GM23338 (cell line): ENCODE data around the gene YIPF4. TPM values are rescaled to one million over a fixed set of nuclear protein-coding genes. Genes with fewer than 3 reads are reported as not detected.

Experiments
- ATAC-seq: fragments of 200-7000 bp; cut with Tn5 transposase; 3 replicates; pipeline ENCODE4 v1.9.1; 2020
- DNase-seq: peaks from one replicate; pipeline ENCODE4 v3.0.0-alpha.2; 2015; ENCODE audit warnings: low spot score
- H2AFZ ChIP-seq: fragments of 200-600 bp; sonication (generic); 2 replicates; pipeline ENCODE4 v1.8.0; 2016; ENCODE audit warnings: antibody characterized with exemption, mild to moderate bottlenecking, moderate library complexity
- H3F3A ChIP-seq: fragments of 200-600 bp; sonication (generic); replicated peaks from 2 replicates; pipeline ENCODE4 v1.8.0; 2017; ENCODE audit warnings: antibody characterized with exemption, mixed run types, low read depth
- H3K27ac ChIP-seq: fragments of 200-600 bp; sonication (generic); 2 replicates; pipeline ENCODE4 v1.6.1; 2016; ENCODE audit warnings: low read depth
- H3K27me3 ChIP-seq: fragments of 200-600 bp; sonication (generic); 2 replicates; pipeline ENCODE4 v1.8.0; 2016; ENCODE audit warnings: mild to moderate bottlenecking, mixed run types, moderate library complexity; ENCODE audit not compliant: insufficient read depth
- H3K36me3 ChIP-seq: fragments of 200-600 bp; sonication (generic); 2 replicates; pipeline ENCODE4 v1.8.0; 2016; ENCODE audit warnings: mild to moderate bottlenecking; ENCODE audit not compliant: insufficient read depth
- H3K4me1 ChIP-seq: fragments of 200-600 bp; sonication (generic); 2 replicates; pipeline ENCODE4 v1.8.0; 2016; ENCODE audit warnings: mild to moderate bottlenecking, moderate library complexity; ENCODE audit not compliant: insufficient read depth
- H3K4me2 ChIP-seq: fragments of 200-600 bp; sonication (generic); 2 replicates; pipeline ENCODE4 v1.7.1; 2017; ENCODE audit warnings: mixed run types
- H3K4me3 ChIP-seq: fragments of 200-600 bp; sonication (generic); 2 replicates; pipeline ENCODE4 v1.6.1; 2016; ENCODE audit warnings: mixed run types
- H3K79me2 ChIP-seq: fragments of 200-600 bp; sonication (generic); replicated peaks from 2 replicates; pipeline ENCODE4 v1.8.0; 2017; ENCODE audit warnings: mild to moderate bottlenecking; ENCODE audit not compliant: insufficient read depth
- H3K9me2 ChIP-seq: fragments of 200-600 bp; sonication (generic); 2 replicates; pipeline ENCODE4 v1.8.0; 2017; ENCODE audit not compliant: insufficient read depth
- H4K20me1 ChIP-seq: fragments of 200-600 bp; sonication (generic); replicated peaks from 2 replicates; pipeline ENCODE4 v1.8.0; 2017; ENCODE audit warnings: mild to moderate bottlenecking; ENCODE audit not compliant: insufficient read depth
- H3K27ac Mint-ChIP-seq: 2 replicates; pipeline ENCODE4 v1.8.0; 2020; ENCODE audit warnings: inconsistent platforms, mild to moderate bottlenecking, moderate library complexity, mixed read lengths
- H3K27me3 Mint-ChIP-seq: 3 replicates; pipeline ENCODE4 v1.8.0; 2022; ENCODE audit warnings: low read depth, mild to moderate bottlenecking, moderate library complexity, mixed read lengths, inconsistent platforms; ENCODE audit not compliant: insufficient read depth, poor library complexity
- H3K36me3 Mint-ChIP-seq: 3 replicates; pipeline ENCODE4 v1.8.0; 2021; ENCODE audit warnings: low read depth, mild to moderate bottlenecking, inconsistent platforms, moderate library complexity, mixed read lengths
- H3K4me1 Mint-ChIP-seq: 3 replicates; pipeline ENCODE4 v1.8.0; 2020; ENCODE audit warnings: mild to moderate bottlenecking, inconsistent platforms, mixed read lengths
- H3K4me3 Mint-ChIP-seq: 3 replicates; pipeline ENCODE4 v1.8.0; 2021; ENCODE audit warnings: moderate library complexity, mild to moderate bottlenecking, inconsistent platforms, mixed read lengths
- H3K9me3 Mint-ChIP-seq: 3 replicates; pipeline ENCODE4 v1.8.0; 2020; ENCODE audit warnings: moderate library complexity, mild to moderate bottlenecking, inconsistent platforms, mixed read lengths
- EZH2 ChIP-seq: fragments of 200-600 bp; sonication (generic); IDR thresholded peaks from one replicate; pipeline ENCODE4 v1.8.0; 2017; ENCODE audit warnings: antibody characterized with exemption, mild to moderate bottlenecking, low read depth; ENCODE audit not compliant: unreplicated experiment
- EZH2phosphoT487 ChIP-seq: fragments of 200-600 bp; sonication (generic); IDR thresholded peaks from one replicate; pipeline ENCODE4 v1.8.1; 2018; ENCODE audit warnings: antibody characterized with exemption; ENCODE audit not compliant: unreplicated experiment
- POLR2AphosphoS5 ChIP-seq: IDR thresholded peaks from 2 replicates; pipeline ENCODE4 v1.6.1; 2016; ENCODE audit warnings: antibody characterized with exemption, low read depth
- STAT1 ChIP-seq: IDR thresholded peaks from one replicate; pipeline ENCODE4 v1.6.1; 2016; ENCODE audit warnings: antibody characterized with exemption; ENCODE audit not compliant: unreplicated experiment
- ZNF114 ChIP-seq: fragments of 250-450 bp; sonication (Bioruptor Pico); IDR thresholded peaks from 2 replicates; pipeline ENCODE4 v1.5.0; 2020; ENCODE audit warnings: mild to moderate bottlenecking, moderate library complexity
- ZNF331 ChIP-seq: fragments of 250-450 bp; sonication (Bioruptor Pico); IDR thresholded peaks from 2 replicates; pipeline ENCODE4 v1.5.0; 2020; ENCODE audit warnings: low read depth, mild to moderate bottlenecking, moderate library complexity
- polyA plus RNA-seq: library from polyadenylated mRNA; unstranded; fragments of >200 nt; fragmentation: Nextera tagmentation; extraction: Ambion mirVana; gene quantifications from 2 replicates; pipeline ENCODE4 v1.2.1, GENCODE V29; 2016
- total RNA-seq: library from RNA; depleted of rRNA; stranded (reverse); fragments of >200 nt; shearing (Covaris generic); gene quantifications from 2 replicates; pipeline ENCODE4 v1.2.3, GENCODE V29; 2014
- TF ChIP-seq, protein P1 (sequence below): fragments of 250-450 bp; sonication (Bioruptor Pico); IDR thresholded peaks from 2 replicates; pipeline ENCODE4 v1.5.0; 2020; ENCODE audit warnings: mild to moderate bottlenecking, moderate library complexity
- TF ChIP-seq, protein P2 (sequence below): IDR thresholded peaks from 2 replicates; pipeline ENCODE4 v1.6.1; 2016; ENCODE audit warnings: antibody characterized with exemption
- TF ChIP-seq, protein P3 (sequence below), 2 experiments: fragments of 200-600 bp in 1 of 2; sonication (generic) in 1 of 2; conservative IDR thresholded peaks; 2 replicates each; pipeline versions ENCODE4 v1.5.1 to v1.6.1; 2016 to 2017; ENCODE audit warnings: antibody characterized with exemption in 2 of 2, low read depth in 2 of 2, mild to moderate bottlenecking in 2 of 2, moderate library complexity in 1 of 2

The YIPF4 gene
- total and polyA plus RNA-seq, 2 experiments from 2014 or later, result 14.2 to 24.9 TPM

DNA sequence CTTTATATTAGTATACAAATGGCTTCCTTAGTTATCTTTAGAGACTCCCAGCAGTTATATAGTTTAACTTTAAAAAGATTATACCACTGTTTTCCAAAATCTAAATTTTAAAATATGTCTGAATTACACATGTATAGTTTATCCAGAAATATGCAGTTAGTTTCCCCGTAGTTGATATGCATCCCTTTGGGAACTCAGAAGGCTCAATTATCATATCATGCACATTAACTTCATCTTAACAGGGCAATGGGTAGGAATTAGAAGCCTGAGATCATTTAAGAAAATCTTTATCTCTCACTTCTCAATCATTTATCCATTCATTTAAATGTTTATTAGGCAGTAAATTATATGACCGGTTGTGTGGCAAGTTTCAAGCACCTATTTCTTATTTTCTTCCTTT lies 40.2 kb upstream of the YIPF4 start:
- H3K9me3 Mint-ChIP-seq, result no peaks in the 10 kb centered on the region
- no peaks in the 10 kb centered on the region for H3K4me1 ChIP-seq

DNA sequence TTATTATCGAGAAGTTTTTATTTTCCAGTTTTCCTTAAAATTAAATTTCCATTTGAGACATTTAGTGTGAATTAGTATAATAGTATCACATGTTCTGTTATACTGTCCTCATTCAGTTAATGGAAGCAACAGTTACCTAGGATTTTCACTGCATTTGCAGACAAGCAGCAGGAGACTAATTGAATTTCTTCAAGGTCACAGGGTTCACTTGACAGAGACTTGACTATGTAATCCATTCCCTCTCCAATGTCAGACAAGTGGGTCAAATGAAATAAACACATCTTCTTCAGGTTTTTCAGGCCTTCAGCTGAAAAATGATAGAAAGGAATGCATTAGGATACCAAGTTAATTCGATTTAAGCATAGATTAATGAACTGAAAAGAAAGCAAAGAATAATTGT lies 39.7 kb upstream of the YIPF4 start:
- no peaks in the 10 kb centered on the region for H3F3A ChIP-seq
- Mint-ChIP-seq H3K27me3 (no peaks in the 10 kb centered on the region), H3K4me3 (no peak overlapping the region), H3K36me3 (peaks cover 4% of the 10 kb centered on the region; the same call in 2 of the 3 replicates), H3K4me1 (peaks cover 5% of the 10 kb centered on the region; the same call in 1 of the 3 replicates), H3K9me3 (no peaks in the 10 kb centered on the region), H3K27ac (no peak overlapping the region)
- H3K79me2 ChIP-seq, result no peaks in the 10 kb centered on the region
- no peaks in the 10 kb centered on the region for H3K36me3 ChIP-seq
- H3K4me2 ChIP-seq, result no peak overlapping the region
- no peaks in the 10 kb centered on the region for H3K9me2 ChIP-seq
- H2AFZ ChIP-seq, result no peak overlapping the region
- DNase-seq, result no peak
- ATAC-seq, result no peak
- no peak overlapping the region for H3K27ac ChIP-seq
- no peaks in the 10 kb centered on the region for H3K4me1 ChIP-seq
- no peak overlapping the region for H3K4me3 ChIP-seq
- no peaks in the 10 kb centered on the region for H4K20me1 ChIP-seq
- H3K27me3 ChIP-seq, result no peaks in the 10 kb centered on the region
- TF ChIP-seq, protein P1, sequence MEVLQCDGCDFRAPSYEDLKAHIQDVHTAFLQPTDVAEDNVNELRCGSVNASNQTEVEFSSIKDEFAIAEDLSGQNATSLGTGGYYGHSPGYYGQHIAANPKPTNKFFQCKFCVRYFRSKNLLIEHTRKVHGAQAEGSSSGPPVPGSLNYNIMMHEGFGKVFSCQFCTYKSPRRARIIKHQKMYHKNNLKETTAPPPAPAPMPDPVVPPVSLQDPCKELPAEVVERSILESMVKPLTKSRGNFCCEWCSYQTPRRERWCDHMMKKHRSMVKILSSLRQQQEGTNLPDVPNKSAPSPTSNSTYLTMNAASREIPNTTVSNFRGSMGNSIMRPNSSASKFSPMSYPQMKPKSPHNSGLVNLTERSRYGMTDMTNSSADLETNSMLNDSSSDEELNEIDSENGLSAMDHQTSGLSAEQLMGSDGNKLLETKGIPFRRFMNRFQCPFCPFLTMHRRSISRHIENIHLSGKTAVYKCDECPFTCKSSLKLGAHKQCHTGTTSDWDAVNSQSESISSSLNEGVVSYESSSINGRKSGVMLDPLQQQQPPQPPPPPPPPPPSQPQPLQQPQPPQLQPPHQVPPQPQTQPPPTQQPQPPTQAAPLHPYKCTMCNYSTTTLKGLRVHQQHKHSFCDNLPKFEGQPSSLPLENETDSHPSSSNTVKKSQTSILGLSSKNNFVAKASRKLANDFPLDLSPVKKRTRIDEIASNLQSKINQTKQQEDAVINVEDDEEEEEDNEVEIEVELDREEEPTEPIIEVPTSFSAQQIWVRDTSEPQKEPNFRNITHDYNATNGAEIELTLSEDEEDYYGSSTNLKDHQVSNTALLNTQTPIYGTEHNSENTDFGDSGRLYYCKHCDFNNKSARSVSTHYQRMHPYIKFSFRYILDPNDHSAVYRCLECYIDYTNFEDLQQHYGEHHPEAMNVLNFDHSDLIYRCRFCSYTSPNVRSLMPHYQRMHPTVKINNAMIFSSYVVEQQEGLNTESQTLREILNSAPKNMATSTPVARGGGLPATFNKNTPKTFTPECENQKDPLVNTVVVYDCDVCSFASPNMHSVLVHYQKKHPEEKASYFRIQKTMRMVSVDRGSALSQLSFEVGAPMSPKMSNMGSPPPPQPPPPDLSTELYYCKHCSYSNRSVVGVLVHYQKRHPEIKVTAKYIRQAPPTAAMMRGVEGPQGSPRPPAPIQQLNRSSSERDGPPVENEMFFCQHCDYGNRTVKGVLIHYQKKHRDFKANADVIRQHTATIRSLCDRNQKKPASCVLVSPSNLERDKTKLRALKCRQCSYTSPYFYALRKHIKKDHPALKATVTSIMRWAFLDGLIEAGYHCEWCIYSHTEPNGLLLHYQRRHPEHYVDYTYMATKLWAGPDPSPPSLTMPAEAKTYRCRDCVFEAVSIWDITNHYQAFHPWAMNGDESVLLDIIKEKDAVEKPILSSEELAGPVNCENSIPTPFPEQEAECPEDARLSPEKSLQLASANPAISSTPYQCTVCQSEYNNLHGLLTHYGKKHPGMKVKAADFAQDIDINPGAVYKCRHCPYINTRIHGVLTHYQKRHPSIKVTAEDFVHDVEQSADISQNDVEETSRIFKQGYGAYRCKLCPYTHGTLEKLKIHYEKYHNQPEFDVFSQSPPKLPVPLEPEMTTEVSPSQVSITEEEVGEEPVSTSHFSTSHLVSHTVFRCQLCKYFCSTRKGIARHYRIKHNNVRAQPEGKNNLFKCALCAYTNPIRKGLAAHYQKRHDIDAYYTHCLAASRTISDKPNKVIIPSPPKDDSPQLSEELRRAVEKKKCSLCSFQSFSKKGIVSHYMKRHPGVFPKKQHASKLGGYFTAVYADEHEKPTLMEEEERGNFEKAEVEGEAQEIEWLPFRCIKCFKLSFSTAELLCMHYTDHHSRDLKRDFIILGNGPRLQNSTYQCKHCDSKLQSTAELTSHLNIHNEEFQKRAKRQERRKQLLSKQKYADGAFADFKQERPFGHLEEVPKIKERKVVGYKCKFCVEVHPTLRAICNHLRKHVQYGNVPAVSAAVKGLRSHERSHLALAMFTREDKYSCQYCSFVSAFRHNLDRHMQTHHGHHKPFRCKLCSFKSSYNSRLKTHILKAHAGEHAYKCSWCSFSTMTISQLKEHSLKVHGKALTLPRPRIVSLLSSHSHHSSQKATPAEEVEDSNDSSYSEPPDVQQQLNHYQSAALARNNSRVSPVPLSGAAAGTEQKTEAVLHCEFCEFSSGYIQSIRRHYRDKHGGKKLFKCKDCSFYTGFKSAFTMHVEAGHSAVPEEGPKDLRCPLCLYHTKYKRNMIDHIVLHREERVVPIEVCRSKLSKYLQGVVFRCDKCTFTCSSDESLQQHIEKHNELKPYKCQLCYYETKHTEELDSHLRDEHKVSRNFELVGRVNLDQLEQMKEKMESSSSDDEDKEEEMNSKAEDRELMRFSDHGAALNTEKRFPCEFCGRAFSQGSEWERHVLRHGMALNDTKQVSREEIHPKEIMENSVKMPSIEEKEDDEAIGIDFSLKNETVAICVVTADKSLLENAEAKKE (CRISPR knock-in tag), result no peak
- no peak for TF ChIP-seq EZH2
- TF ChIP-seq, protein P2, sequence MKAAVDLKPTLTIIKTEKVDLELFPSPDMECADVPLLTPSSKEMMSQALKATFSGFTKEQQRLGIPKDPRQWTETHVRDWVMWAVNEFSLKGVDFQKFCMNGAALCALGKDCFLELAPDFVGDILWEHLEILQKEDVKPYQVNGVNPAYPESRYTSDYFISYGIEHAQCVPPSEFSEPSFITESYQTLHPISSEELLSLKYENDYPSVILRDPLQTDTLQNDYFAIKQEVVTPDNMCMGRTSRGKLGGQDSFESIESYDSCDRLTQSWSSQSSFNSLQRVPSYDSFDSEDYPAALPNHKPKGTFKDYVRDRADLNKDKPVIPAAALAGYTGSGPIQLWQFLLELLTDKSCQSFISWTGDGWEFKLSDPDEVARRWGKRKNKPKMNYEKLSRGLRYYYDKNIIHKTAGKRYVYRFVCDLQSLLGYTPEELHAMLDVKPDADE, result no peak
- no peak for TF ChIP-seq EZH2phosphoT487
- TF ChIP-seq ZNF114 (CRISPR knock-in tag), result no peak
- TF ChIP-seq ZNF331, result no peak
- no peak for TF ChIP-seq POLR2AphosphoS5
- TF ChIP-seq, protein P3, sequence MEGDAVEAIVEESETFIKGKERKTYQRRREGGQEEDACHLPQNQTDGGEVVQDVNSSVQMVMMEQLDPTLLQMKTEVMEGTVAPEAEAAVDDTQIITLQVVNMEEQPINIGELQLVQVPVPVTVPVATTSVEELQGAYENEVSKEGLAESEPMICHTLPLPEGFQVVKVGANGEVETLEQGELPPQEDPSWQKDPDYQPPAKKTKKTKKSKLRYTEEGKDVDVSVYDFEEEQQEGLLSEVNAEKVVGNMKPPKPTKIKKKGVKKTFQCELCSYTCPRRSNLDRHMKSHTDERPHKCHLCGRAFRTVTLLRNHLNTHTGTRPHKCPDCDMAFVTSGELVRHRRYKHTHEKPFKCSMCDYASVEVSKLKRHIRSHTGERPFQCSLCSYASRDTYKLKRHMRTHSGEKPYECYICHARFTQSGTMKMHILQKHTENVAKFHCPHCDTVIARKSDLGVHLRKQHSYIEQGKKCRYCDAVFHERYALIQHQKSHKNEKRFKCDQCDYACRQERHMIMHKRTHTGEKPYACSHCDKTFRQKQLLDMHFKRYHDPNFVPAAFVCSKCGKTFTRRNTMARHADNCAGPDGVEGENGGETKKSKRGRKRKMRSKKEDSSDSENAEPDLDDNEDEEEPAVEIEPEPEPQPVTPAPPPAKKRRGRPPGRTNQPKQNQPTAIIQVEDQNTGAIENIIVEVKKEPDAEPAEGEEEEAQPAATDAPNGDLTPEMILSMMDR (conservative IDR thresholded peaks at IDR 0.05; ENCODE audit: low read depth in 2 of 2), result no peak
- TF ChIP-seq STAT1, result no peak

More for the DNA sequence above, 40.2 kb upstream of the YIPF4 start:
- peaks cover 5% of the 10 kb centered on the region; the same call in 1 of the 3 replicates for H3K4me1 Mint-ChIP-seq
- no peak for TF ChIP-seq ZNF331
- no peak overlapping the region for H3K4me3 Mint-ChIP-seq
- DNase-seq, result no peak
- H3K27ac ChIP-seq, result no peak overlapping the region
- H3K27me3 Mint-ChIP-seq, result no peaks in the 10 kb centered on the region
- no peak overlapping the region for H3K4me2 ChIP-seq
- no peaks in the 10 kb centered on the region for H3K27me3 ChIP-seq
- H3F3A ChIP-seq, result no peaks in the 10 kb centered on the region
- no peak for ATAC-seq
- no peak overlapping the region for H3K27ac Mint-ChIP-seq
- no peaks in the 10 kb centered on the region for H3K79me2 ChIP-seq
- no peak overlapping the region for H3K4me3 ChIP-seq
- H3K9me2 ChIP-seq, result no peaks in the 10 kb centered on the region
- H4K20me1 ChIP-seq, result no peaks in the 10 kb centered on the region
- no peaks in the 10 kb centered on the region for H3K36me3 ChIP-seq
- peaks cover 4% of the 10 kb centered on the region; the same call in 2 of the 3 replicates for H3K36me3 Mint-ChIP-seq
- H2AFZ ChIP-seq, result no peak overlapping the region
